ENCODE data around the gene ZBTB40. TPM values are rescaled to one million over a fixed set of nuclear protein-coding genes. Genes with fewer than 3 reads are reported as not detected.

ZBTB40 gene
- total RNA-seq, 1 donor from 2014 or later = 15.3 TPM

DNA sequence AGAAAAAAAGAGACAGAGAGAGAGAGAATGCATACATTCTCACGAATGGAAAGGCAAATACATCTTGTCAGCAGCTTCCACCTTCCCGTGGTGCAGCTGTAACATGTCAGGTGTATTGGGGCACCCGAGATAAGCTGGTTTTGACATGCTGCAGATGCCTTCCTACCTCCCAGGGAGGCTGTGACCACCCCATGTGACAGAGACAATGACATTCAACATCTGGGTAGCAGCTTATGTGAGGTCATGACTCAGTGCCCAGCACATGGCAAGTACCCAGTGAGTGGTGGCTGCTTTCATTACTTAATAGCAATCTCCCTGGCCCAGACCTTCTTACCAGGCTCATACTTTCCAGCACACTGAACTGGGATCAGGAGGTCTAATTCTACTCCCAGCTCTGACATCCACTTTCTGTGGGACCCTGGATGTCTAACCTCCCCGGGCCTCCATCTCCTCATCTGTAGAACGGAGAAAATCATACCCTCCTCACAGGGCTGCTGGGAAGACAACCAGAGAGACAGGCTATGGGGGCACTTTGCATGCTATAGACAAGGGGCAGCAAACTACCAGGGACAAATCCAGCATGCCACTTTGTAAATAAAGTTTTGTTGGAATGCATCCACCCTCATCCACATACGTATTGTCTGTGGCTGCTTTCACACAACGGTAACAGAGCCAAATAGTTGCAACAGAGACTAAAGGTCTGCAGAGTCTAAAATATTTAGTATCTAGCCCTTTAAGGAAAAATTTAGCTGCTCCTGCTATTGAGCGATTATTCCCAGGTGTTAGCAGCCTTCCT lies 38.5 kb upstream of the ZBTB40 start:
- Histone ChIP-seq H2AFZ (ENCODE audit: low read depth, low read length) (no peak overlapping the region), H3K4me3 (ENCODE audit: insufficient read depth, low read depth, low read length) (no peak overlapping the region), H3K27ac (ENCODE audit: low read depth, low read length) (no peak overlapping the region), H3K79me2 (ENCODE audit: insufficient read depth, low read length) (no peaks in the 10 kb centered on the region), H4K20me1 (ENCODE audit: insufficient read depth, low read length) (no peaks in the 10 kb centered on the region), H3K4me2 (ENCODE audit: low read length) (no peak overlapping the region), H3K4me1 (ENCODE audit: insufficient read depth, low read length) (peaks cover 5% of the 10 kb centered on the region), H3K27me3 (ENCODE audit: insufficient read depth, low read length) (peaks cover 6% of the 10 kb centered on the region), H3K9ac (ENCODE audit: low read length) (no peak overlapping the region), H3K36me3 (ENCODE audit: insufficient read depth, low read length) (no peaks in the 10 kb centered on the region), H3K9me3 (ENCODE audit: insufficient read depth, low read depth, low read length) (no peaks in the 10 kb centered on the region)
- no peak overlapping the region for H3K4me3 Mint-ChIP-seq (ENCODE audit: unreplicated experiment)
- H3K27ac Mint-ChIP-seq (ENCODE audit: unreplicated experiment) = peak overlapping the region; percentile 26
- DNase-seq (ENCODE audit: low read depth) = no peak
- H3K27me3 Mint-ChIP-seq (ENCODE audit: low read depth, unreplicated experiment) = peaks cover 7% of the 10 kb centered on the region
- H3K36me3 Mint-ChIP-seq (ENCODE audit: low read depth, unreplicated experiment) = no peaks in the 10 kb centered on the region
- no peak for FAIRE-seq
- TF ChIP-seq, protein P1, sequence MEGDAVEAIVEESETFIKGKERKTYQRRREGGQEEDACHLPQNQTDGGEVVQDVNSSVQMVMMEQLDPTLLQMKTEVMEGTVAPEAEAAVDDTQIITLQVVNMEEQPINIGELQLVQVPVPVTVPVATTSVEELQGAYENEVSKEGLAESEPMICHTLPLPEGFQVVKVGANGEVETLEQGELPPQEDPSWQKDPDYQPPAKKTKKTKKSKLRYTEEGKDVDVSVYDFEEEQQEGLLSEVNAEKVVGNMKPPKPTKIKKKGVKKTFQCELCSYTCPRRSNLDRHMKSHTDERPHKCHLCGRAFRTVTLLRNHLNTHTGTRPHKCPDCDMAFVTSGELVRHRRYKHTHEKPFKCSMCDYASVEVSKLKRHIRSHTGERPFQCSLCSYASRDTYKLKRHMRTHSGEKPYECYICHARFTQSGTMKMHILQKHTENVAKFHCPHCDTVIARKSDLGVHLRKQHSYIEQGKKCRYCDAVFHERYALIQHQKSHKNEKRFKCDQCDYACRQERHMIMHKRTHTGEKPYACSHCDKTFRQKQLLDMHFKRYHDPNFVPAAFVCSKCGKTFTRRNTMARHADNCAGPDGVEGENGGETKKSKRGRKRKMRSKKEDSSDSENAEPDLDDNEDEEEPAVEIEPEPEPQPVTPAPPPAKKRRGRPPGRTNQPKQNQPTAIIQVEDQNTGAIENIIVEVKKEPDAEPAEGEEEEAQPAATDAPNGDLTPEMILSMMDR (IDR thresholded peaks at IDR 0.05; ENCODE audit: insufficient read depth, low read depth, low read length) = no peak
- TF ChIP-seq EZH2 (IDR thresholded peaks at IDR 0.05; ENCODE audit: insufficient read depth, low read length) = no peak
- peaks cover 27% of the 10 kb centered on the region for H3K4me1 Mint-ChIP-seq (ENCODE audit: low read depth, unreplicated experiment)
- no peaks in the 10 kb centered on the region for H3K9me3 Mint-ChIP-seq (ENCODE audit: unreplicated experiment)

DNA sequence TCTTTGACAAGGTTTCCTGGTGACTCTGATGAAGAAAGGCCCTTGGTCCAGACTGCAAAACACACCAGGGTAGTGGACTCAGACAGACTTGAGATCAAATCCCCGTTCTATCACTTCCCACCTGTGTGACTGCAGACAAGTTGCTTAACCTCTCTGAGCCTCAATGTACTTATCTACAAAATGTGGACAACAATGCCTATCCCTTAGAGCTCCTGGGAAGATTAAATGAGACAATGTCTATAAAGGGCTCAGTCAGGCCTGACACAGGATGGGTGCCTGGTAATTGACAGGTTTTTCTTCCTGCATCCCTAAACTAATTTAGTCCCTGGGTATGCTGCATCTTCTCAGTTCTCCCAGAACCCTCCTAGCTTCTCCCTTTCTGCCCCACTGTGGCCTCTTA lies 37.9 kb upstream of the ZBTB40 start:
- DNase-seq (ENCODE audit: low read depth) (no peak), FAIRE-seq (no peak)
- Histone ChIP-seq H3K36me3 (ENCODE audit: insufficient read depth, low read length) (no peaks in the 10 kb centered on the region), H3K27me3 (ENCODE audit: insufficient read depth, low read length) (peaks cover 8% of the 10 kb centered on the region), H3K27ac (ENCODE audit: low read depth, low read length) (no peak overlapping the region), H3K4me1 (ENCODE audit: insufficient read depth, low read length) (peaks cover 10% of the 10 kb centered on the region), H3K79me2 (ENCODE audit: insufficient read depth, low read length) (no peaks in the 10 kb centered on the region), H3K9ac (ENCODE audit: low read length) (no peak overlapping the region), H2AFZ (ENCODE audit: low read depth, low read length) (no peak overlapping the region), H3K4me3 (ENCODE audit: insufficient read depth, low read depth, low read length) (no peak overlapping the region), H4K20me1 (ENCODE audit: insufficient read depth, low read length) (no peaks in the 10 kb centered on the region), H3K4me2 (ENCODE audit: low read length) (no peak overlapping the region), H3K9me3 (ENCODE audit: insufficient read depth, low read depth, low read length) (no peaks in the 10 kb centered on the region)
- Mint-ChIP-seq H3K4me1 (ENCODE audit: low read depth, unreplicated experiment) (peaks cover 28% of the 10 kb centered on the region), H3K36me3 (ENCODE audit: low read depth, unreplicated experiment) (no peaks in the 10 kb centered on the region), H3K9me3 (ENCODE audit: unreplicated experiment) (no peaks in the 10 kb centered on the region), H3K27ac (ENCODE audit: unreplicated experiment) (no peak overlapping the region), H3K27me3 (ENCODE audit: low read depth, unreplicated experiment) (peaks cover 5% of the 10 kb centered on the region), H3K4me3 (ENCODE audit: unreplicated experiment) (no peak overlapping the region)
- no peak for TF ChIP-seq EZH2 (IDR thresholded peaks at IDR 0.05; ENCODE audit: insufficient read depth, low read length)
- TF ChIP-seq, protein P1 (IDR thresholded peaks at IDR 0.05; ENCODE audit: insufficient read depth, low read depth, low read length) = no peak

DNA sequence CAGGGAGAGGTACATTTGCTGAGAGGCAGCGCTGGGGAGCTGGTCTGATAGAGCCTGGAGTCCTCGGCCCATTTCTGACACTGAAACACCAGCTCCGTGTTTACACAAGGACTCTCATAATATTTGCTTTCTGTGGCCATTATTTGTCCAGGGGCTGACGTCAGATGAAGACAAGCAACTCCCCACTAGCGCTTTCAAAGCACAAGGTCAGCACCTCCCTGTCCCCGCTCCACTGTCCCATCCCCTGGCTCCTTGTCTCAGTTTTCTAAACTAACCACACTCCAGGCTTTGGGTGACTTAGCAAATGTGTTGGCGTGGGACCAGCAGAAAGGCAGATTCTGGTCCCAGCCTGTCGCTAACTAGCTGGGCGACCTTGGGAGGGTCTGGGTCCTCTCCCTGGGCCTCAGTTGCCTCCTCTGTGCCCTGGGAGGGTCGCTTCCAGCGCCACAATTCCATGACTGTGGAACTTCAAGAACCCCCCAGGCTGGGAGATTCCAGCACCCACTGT lies 37.4 kb upstream of the ZBTB40 start:
- no peak overlapping the region for H3K27ac ChIP-seq (ENCODE audit: low read depth, low read length)
- no peak for DNase-seq (ENCODE audit: low read depth)

More for the DNA sequence above, 37.4 kb upstream of the ZBTB40 start:
- no peak overlapping the region for H3K4me3 ChIP-seq (ENCODE audit: insufficient read depth, low read depth, low read length)
- no peaks in the 10 kb centered on the region for H3K36me3 ChIP-seq (ENCODE audit: insufficient read depth, low read length)
- H3K4me1 ChIP-seq (ENCODE audit: insufficient read depth, low read length) = peaks cover 15% of the 10 kb centered on the region
- H4K20me1 ChIP-seq (ENCODE audit: insufficient read depth, low read length) = no peaks in the 10 kb centered on the region
- H3K27me3 ChIP-seq (ENCODE audit: insufficient read depth, low read length) = peaks cover 8% of the 10 kb centered on the region
- H3K9ac ChIP-seq (ENCODE audit: low read length) = no peak overlapping the region
- Mint-ChIP-seq H3K4me3 (ENCODE audit: unreplicated experiment) (no peak overlapping the region), H3K27ac (ENCODE audit: unreplicated experiment) (no peak overlapping the region), H3K36me3 (ENCODE audit: low read depth, unreplicated experiment) (no peaks in the 10 kb centered on the region), H3K27me3 (ENCODE audit: low read depth, unreplicated experiment) (peaks cover 5% of the 10 kb centered on the region), H3K4me1 (ENCODE audit: low read depth, unreplicated experiment) (peaks cover 33% of the 10 kb centered on the region), H3K9me3 (ENCODE audit: unreplicated experiment) (no peaks in the 10 kb centered on the region)
- no peak for TF ChIP-seq EZH2 (IDR thresholded peaks at IDR 0.05; ENCODE audit: insufficient read depth, low read length)
- TF ChIP-seq, protein P1 (IDR thresholded peaks at IDR 0.05; ENCODE audit: insufficient read depth, low read depth, low read length) = no peak
- no peak overlapping the region for H2AFZ ChIP-seq (ENCODE audit: low read depth, low read length)
- H3K4me2 ChIP-seq (ENCODE audit: low read length) = no peak overlapping the region
- FAIRE-seq = no peak
- no peaks in the 10 kb centered on the region for H3K79me2 ChIP-seq (ENCODE audit: insufficient read depth, low read length)
- H3K9me3 ChIP-seq (ENCODE audit: insufficient read depth, low read depth, low read length) = no peaks in the 10 kb centered on the region

All from astrocyte (in vitro differentiated cells and primary cell).